Measurements from ENCODE around the gene SYNPO2.

The SYNPO2 gene

GRCh38 chr4:118888666-118889311 is at the start of gene SYNPO2:
TSS of gene SYNPO2 (plus strand) at chr4:118888854. CDS start at chr4:118889037, 183 bp downstream.
- TF ChIP-seq CTCF (IDR thresholded peaks at IDR 0.05; ENCODE audit: low read depth, low read length), result no peak
- peak; percentile 59 for DNase-seq (ENCODE audit: extremely low read depth, low read depth)

- no peak for DNase-seq (ENCODE audit: extremely low read depth, low read depth)
- TF ChIP-seq CTCF (IDR thresholded peaks at IDR 0.05; ENCODE audit: low read depth, low read length), result no peak
Observed at GRCh38 chr4:118839221-118839927, 49.3 kb upstream of the SYNPO2 start.

- no peak for TF ChIP-seq CTCF (IDR thresholded peaks at IDR 0.05; ENCODE audit: low read depth, low read length)
- DNase-seq (ENCODE audit: extremely low read depth, low read depth), result no peak
Observed at GRCh38 chr4:118842055-118842454, 46.6 kb upstream of the SYNPO2 start.

DNA sequence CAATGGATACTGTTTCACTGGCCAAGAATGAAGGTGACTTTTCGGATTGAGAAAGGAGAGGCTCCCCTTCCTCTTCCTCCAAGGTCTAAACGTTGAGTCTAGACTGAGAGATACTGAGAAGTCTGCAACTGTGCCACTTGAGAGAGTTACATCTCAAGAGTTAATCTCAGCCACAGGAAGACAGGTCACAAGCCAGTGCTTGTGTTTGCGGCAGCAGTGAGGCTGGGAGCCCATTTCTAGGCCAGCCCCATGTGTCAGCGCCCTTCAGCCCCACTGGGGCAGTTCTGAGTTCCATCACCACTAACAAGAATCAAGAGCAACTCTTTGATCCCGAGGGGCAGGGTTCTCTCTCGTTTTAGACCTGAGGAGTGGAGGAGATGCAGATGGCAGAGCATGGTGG is 45.4 kb upstream of the SYNPO2 start:
- no peak for DNase-seq (ENCODE audit: extremely low read depth, low read depth)
- no peak for TF ChIP-seq CTCF (IDR thresholded peaks at IDR 0.05; ENCODE audit: low read depth, low read length)

- TF ChIP-seq CTCF (IDR thresholded peaks at IDR 0.05; ENCODE audit: low read depth, low read length), result no peak
- DNase-seq (ENCODE audit: extremely low read depth, low read depth), result no peak
Observed at GRCh38 chr4:118845552-118846050, 43.1 kb upstream of the SYNPO2 start.

- DNase-seq (ENCODE audit: extremely low read depth, low read depth), result no peak
- TF ChIP-seq CTCF (IDR thresholded peaks at IDR 0.05; ENCODE audit: low read depth, low read length), result no peak
Observed at GRCh38 chr4:118846979-118847378, 41.7 kb upstream of the SYNPO2 start.

DNA sequence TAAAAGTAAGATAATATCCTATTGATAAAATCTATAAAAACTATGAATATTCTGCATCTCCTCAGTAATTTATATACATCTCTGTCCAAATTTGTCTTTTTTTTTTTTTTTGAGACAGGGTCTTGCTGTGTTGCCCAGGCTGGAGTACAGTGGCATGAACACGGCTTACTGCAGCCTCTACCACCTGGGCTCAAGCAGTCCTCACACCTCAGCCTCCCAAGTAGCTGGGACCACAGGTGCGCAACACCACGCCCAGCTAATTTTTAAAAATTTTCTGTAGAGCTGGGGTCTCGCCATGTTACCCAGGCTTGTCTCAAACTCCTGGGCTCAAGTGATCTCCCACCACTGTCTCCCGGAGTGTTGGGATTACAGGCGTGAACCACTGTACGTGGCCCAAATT is 40.4 kb upstream of the SYNPO2 start:
- TF ChIP-seq CTCF (IDR thresholded peaks at IDR 0.05; ENCODE audit: low read depth, low read length), result no peak
- no peak for DNase-seq (ENCODE audit: extremely low read depth, low read depth)

Measured in AG09319 (cell line).